Dedifferentiated amniotic fluid mesenchymal stem cell (primary cell): ENCODE data around the gene ESYT2.

Experiments used
- DNase-seq: peaks from one replicate; pipeline ENCODE4 v3.0.0-alpha.2; 2016; ENCODE audit errors: extremely low spot score

Gene ESYT2

GRCh38 chr7:158825628-158826289 is 3.5 kb downstream of the ESYT2 start:
- DNase-seq = no peak

DNA sequence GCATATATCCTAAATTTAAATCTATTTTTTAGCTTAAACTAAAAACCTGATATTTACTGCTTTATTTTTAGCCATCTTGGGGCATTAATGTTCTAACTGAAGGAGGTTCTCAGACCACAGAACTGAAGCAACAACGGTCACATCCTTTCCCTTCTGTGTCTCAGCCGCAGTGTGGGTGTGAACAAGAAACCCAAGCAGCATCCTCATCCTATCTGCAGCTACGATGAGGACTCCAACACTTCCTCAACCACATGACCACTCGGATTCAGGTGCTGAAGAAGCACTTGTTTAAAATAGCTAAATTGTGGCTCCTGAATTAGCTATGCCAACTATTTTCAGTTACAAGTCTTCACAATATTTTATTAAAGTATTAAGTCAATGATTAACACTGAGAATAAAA is 5.3 kb downstream of the ESYT2 start:
- no peak for DNase-seq

DNA sequence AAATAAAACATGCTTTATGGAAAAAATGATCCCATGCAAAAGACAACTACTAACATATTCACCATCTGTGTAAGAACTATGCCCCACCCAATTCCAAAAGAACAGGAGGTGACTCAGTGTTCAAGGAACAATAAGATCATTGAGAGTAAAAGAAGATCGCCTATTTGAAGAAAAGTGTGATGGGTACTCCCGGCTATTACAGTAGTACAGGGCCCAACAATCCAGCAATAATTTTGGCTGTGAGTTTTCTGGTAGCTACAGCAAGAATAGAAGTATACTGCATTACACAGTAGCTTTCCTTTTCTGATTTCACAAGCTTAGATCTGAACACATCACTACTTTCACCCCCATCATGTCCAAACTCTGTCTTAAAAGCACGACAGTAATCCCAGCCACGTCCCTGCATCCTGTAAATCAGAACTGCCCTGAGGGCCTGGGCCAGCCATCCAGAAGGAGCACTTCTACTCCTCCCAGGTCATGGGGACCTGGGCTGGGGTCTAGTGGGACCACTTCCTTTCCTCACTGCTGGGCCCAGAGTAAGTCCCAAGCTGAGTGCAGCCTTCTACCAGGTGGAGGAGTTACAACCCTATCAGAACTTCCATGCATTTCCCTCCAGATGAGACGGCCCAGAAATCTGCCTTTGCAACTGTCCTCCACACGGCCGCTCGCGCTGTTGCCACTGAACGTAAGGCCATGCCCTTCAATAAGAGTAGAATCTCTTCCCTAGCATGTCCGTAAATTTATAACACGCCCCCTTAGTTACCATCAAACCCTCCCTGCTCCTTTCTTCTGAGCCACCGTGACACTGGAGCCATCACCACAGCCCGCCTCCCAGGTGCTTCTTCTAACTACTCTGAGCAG is 7.9 kb downstream of the ESYT2 start:
- DNase-seq = peak; percentile 84

DNA sequence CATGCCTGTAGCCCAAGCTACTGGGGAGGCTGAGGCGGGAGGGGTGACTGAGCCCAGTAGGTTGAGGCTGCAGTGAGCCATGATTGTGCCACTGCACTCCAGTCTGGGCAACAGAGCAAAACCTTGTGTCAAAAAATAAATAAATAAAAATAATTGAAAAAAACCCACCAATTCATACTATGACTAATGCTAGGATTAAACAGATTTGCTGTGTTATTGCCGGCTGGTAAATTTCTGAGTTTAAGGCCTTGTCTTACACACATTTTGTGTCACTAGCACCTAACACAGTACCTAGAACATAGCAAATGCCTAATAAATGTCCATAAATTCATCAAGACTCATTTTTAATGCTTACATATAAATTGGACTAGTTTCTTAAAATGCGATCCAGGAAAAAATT is 8.7 kb downstream of the ESYT2 start:
- DNase-seq = no peak

DNA sequence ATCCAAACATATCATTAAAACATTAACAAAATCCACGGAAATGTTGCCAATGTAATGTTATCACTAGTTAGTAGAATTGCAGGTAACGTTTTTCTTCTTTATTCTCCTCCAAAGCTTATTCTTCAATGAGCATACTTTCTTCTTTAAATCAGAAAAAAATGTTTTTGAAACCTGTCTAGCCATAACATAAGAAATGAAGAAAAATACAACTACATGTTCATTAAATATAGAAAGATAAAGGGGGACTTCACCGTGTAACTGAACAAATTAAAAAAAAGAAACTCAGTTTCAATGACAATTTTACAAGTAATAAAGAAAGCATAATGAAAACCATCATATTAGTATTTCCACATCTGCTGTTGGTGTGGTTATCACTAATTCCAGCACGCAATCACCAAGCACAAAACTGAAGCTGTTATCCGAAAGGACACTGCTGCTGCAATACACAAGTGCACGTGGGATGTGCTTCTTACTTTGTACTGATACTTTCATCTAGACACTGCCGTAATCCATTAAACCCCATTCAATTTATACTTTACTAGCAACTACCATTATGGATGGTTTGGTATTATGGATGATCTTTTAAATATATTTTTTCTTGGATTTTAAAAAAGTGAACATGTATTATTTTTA is 9.6 kb downstream of the ESYT2 start:
- no peak for DNase-seq

- DNase-seq = peak; percentile 89
Measured at GRCh38 chr7:158818325-158819213, 10.7 kb downstream of the ESYT2 start.

DNA sequence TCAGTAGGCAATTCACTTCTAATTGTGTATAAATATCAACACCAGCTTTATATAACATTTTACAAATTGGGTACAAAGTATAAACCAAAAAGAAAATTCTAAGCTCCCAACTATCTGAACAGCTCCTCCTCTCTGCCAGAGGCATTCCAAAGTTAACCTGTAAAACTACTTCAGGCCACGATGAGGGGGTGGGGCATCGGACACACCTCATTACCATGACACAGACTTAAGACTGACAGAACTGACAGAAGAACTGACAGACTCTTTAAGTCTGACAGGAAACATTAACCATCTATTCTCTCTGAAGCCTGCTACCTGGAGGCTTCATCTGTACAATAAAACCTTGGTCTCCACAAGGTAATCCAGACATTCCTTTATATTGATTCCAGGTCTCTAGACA is 12.3 kb downstream of the ESYT2 start:
- no peak for DNase-seq

GRCh38 chr7:158816271-158816670 is 13.0 kb downstream of the ESYT2 start:
- DNase-seq = no peak

DNA sequence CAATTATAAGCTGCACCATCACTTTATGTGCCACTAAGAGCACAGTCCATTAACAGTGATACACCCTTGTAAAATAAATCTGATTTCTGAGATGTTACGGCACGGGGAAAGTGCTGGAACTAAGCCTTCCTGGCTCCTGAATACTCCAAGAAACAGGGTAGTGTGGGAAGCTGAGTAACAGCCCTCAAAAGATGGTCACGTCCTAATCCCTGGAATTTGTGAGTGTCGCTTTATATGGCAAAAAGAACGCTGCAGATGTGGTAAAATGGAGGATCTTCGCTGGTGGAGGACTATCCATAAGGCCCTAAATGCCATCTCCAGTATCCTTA is 13.5 kb downstream of the ESYT2 start:
- DNase-seq = no peak

DNA sequence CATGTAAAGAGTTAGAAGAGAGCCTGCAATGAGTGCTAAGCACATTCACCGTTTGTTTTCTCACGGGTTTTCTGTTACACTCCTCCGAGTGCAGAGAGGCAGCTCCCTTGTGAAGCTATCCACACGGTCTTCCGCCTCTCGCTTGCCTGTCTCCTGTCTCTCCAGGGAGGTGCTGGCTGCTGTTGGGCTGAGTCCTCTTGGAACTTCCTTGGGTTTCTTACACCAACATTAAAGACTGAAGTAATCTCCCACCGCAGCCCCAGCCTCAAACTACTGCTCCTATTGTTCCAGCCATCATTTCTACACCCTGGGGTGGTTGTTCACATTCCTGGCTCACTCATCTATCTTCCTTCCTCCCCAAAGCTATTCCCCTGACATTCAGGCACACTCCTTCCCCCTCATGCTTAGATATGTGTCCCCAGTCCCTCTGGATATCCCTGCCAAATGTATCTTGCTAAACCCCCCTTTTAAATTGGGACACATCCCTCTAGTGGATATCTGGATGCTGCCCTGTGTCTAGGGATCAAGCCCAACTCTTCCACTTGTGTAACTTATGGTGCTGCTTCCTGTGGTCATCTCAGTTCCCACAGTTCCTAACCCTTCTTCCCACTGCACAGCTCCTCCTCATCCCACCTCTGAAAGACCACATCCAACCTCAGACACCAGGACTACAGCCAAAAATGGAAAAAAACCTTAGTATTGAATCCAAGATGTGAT is 14.1 kb downstream of the ESYT2 start:
- no peak for DNase-seq

DNA sequence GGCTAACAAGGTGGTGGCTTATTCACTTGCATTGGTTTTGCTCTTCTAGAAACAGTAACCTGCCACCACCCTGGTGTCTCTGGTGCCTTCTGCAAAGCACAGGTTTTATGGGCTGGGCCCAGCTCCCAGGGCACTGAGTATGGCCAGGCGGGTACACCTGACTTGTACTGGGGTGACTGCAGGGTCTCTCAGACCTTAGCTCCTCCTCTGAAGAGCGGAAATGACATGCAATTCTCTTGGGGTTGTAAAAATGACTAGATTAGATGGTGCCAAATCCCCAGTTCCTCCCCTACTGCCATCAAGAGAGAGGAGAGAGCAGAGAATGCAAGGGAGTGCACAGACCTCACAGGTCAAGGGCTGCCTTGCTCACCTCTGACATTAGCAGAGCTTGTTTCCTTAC is 14.7 kb downstream of the ESYT2 start:
- DNase-seq = no peak

DNA sequence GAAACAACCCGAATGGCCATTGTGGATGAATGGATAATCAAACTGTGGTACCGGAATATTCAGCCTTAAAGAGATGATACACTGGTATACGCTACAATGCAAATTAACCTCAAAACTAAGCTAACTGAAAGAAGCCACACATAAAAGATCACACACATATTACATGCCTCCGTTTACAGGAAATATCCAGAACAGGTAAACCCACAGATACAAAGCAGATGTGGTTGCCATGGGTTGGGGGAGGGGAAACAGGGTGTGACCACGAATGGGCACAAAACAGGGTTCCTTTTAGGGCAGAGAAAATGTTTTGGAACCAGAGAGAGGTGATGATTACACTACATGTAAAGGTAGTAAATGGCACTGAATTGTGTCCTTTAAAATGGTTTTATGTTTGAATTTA is 16.6 kb downstream of the ESYT2 start:
- no peak for DNase-seq

GRCh38 chr7:158811894-158812293 is 17.4 kb downstream of the ESYT2 start:
- DNase-seq = no peak

DNA sequence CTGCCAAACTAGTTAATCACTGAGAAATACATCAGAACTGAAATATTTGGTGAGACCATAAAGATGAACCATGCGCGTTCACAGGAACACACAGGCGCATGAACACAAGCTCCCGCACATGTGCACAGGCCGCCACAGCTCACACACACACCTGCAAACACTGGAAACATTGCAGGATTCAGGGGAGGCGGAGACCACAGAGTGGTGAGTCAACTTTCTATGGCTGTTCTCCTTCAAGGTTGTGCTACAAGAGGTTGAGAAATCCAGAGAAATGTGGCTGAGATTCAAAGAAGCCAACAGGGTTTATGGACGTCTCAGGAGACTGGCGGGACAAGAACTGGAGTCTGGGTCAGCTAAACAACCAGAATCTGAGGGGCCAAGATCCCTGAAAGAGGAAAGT is 17.8 kb downstream of the ESYT2 start:
- no peak for DNase-seq

GRCh38 chr7:158810846-158811245 is 18.5 kb downstream of the ESYT2 start:
- DNase-seq = no peak

DNA sequence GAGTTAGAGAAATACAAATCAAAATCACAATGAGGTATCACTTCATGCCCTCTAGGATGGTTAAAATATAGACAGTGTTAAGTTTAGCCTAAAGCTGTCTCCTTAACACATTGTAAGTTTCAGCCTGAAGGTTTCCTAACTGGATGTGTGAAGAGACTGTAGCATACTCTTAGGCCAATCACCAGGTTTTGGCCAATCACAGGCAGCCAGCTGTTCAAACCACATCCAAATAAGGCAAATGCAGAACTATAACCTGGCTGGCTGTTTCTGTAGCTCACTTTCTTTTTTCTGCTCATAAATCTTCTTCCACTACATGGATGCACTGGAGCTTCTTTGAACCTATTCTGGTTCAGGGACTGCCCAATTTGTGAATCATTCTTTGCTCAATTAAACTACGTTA is 19.7 kb downstream of the ESYT2 start:
- DNase-seq = no peak

- no peak for DNase-seq
Measured at GRCh38 chr7:158808126-158808525, 21.2 kb downstream of the ESYT2 start.

GRCh38 chr7:158805937-158806336 is 23.4 kb downstream of the ESYT2 start:
- no peak for DNase-seq

- no peak for DNase-seq
Measured at GRCh38 chr7:158805414-158805813, 23.9 kb downstream of the ESYT2 start.

- no peak for DNase-seq
Measured at GRCh38 chr7:158804335-158804734, 25.0 kb downstream of the ESYT2 start.

GRCh38 chr7:158803367-158803969 is 25.8 kb downstream of the ESYT2 start:
- DNase-seq = no peak
